ENCODE data around the gene MBL2. TPM values are rescaled to one million over a fixed set of nuclear protein-coding genes. Genes with fewer than 3 reads are reported as not detected.

Gene MBL2
- total RNA-seq, 2 experiments from 2014 or later: not detected

GRCh38 chr10:52746169-52746568 is 26.4 kb downstream of the MBL2 start:
- H3K4me1 Mint-ChIP-seq (ENCODE audit: low read depth): no peaks in the 10 kb centered on the region
- POLR2A ChIA-PET: no interaction called here
- H3K27me3 Mint-ChIP-seq: no peaks in the 10 kb centered on the region
- no peaks in the 10 kb centered on the region for H3K36me3 Mint-ChIP-seq
- CTCF ChIA-PET: no interaction called here
- H3K9me3 Mint-ChIP-seq: peaks cover 4% of the 10 kb centered on the region
- H3K27ac Mint-ChIP-seq: no peak overlapping the region
- no peak overlapping the region for H3K4me3 Mint-ChIP-seq
- intact Hi-C loops (cut with micrococcal nuclease): no loop called here
- no peak for DNase-seq

- ChIA-PET POLR2A (no interaction called here), CTCF (no interaction called here)
- Mint-ChIP-seq H3K4me3 (no peak overlapping the region), H3K36me3 (no peaks in the 10 kb centered on the region), H3K9me3 (peaks cover 2% of the 10 kb centered on the region), H3K4me1 (ENCODE audit: low read depth) (no peaks in the 10 kb centered on the region), H3K27me3 (no peaks in the 10 kb centered on the region), H3K27ac (no peak overlapping the region)
- DNase-seq: no peak
- intact Hi-C loops (cut with micrococcal nuclease): no loop called here
Observed at GRCh38 chr10:52744057-52744805, 28.4 kb downstream of the MBL2 start.

GRCh38 chr10:52742731-52743130 is 29.9 kb downstream of the MBL2 start:
- Mint-ChIP-seq H3K27me3 (no peaks in the 10 kb centered on the region), H3K4me3 (no peak overlapping the region), H3K4me1 (ENCODE audit: low read depth) (no peaks in the 10 kb centered on the region), H3K9me3 (peaks cover 5% of the 10 kb centered on the region), H3K36me3 (no peaks in the 10 kb centered on the region), H3K27ac (no peak overlapping the region)
- intact Hi-C loops (cut with micrococcal nuclease): no loop called here
- no peak for DNase-seq
- ChIA-PET CTCF (no interaction called here), POLR2A (no interaction called here)

GRCh38 chr10:52741851-52742250 is 30.7 kb downstream of the MBL2 start:
- Mint-ChIP-seq H3K27me3 (no peaks in the 10 kb centered on the region), H3K9me3 (peaks cover 4% of the 10 kb centered on the region), H3K4me1 (ENCODE audit: low read depth) (no peaks in the 10 kb centered on the region), H3K4me3 (no peak overlapping the region), H3K36me3 (no peaks in the 10 kb centered on the region), H3K27ac (no peak overlapping the region)
- DNase-seq: no peak
- intact Hi-C loops (cut with micrococcal nuclease): no loop called here
- POLR2A ChIA-PET: no interaction called here
- CTCF ChIA-PET: interaction anchor here (1.0 kb wide), 1 partner anchor 39 kb away, joined by 4 read pairs; no protein-coding TSS in a partner anchor

- CTCF ChIA-PET: interaction anchor here (0.6 to 1.0 kb wide), 3 partner anchors 38 to 402 kb away, joined by 3 to 4 read pairs (median 3); no protein-coding TSS in a partner anchor
- POLR2A ChIA-PET: no interaction called here
Observed at GRCh38 chr10:52740913-52741675, 31.5 kb downstream of the MBL2 start.

GRCh38 chr10:52740155-52740549 is 32.4 kb downstream of the MBL2 start:
- no peaks in the 10 kb centered on the region for H3K4me1 Mint-ChIP-seq (ENCODE audit: low read depth)
- CTCF ChIA-PET: interaction anchor here (0.6 to 0.8 kb wide), 2 partner anchors 39 to 401 kb away, joined by 3 read pairs; no protein-coding TSS in a partner anchor
- POLR2A ChIA-PET: no interaction called here
- H3K27me3 Mint-ChIP-seq: no peaks in the 10 kb centered on the region
- intact Hi-C loops (cut with micrococcal nuclease): no loop called here
- no peak overlapping the region for H3K27ac Mint-ChIP-seq
- DNase-seq: no peak
- H3K4me3 Mint-ChIP-seq: no peak overlapping the region
- no peaks in the 10 kb centered on the region for H3K36me3 Mint-ChIP-seq
- peaks cover 4% of the 10 kb centered on the region for H3K9me3 Mint-ChIP-seq

More at GRCh38 chr10:52740913-52741675, 31.5 kb downstream of the MBL2 start:
- H3K9me3 Mint-ChIP-seq: peaks cover 4% of the 10 kb centered on the region
- H3K36me3 Mint-ChIP-seq: no peaks in the 10 kb centered on the region
- intact Hi-C loops (cut with micrococcal nuclease): no loop called here
- H3K4me1 Mint-ChIP-seq (ENCODE audit: low read depth): no peaks in the 10 kb centered on the region
- DNase-seq: peak; percentile 39
- no peak overlapping the region for H3K4me3 Mint-ChIP-seq
- no peaks in the 10 kb centered on the region for H3K27me3 Mint-ChIP-seq
- H3K27ac Mint-ChIP-seq: no peak overlapping the region

- intact Hi-C loops (cut with micrococcal nuclease): no loop called here
- Mint-ChIP-seq H3K27me3 (no peaks in the 10 kb centered on the region), H3K4me1 (ENCODE audit: low read depth) (no peaks in the 10 kb centered on the region), H3K9me3 (peaks cover 6% of the 10 kb centered on the region), H3K4me3 (no peak overlapping the region), H3K27ac (no peak overlapping the region), H3K36me3 (no peaks in the 10 kb centered on the region)
- CTCF ChIA-PET: no interaction called here
- no peak for DNase-seq
- POLR2A ChIA-PET: no interaction called here
Observed at GRCh38 chr10:52739380-52740154, 33.0 kb downstream of the MBL2 start.

GRCh38 chr10:52738951-52739350 is 33.6 kb downstream of the MBL2 start:
- H3K4me1 Mint-ChIP-seq (ENCODE audit: low read depth): no peaks in the 10 kb centered on the region
- no peak for DNase-seq
- ChIA-PET CTCF (no interaction called here), POLR2A (no interaction called here)
- intact Hi-C loops (cut with micrococcal nuclease): no loop called here
- no peaks in the 10 kb centered on the region for H3K27me3 Mint-ChIP-seq
- H3K9me3 Mint-ChIP-seq: peaks cover 6% of the 10 kb centered on the region
- no peak overlapping the region for H3K4me3 Mint-ChIP-seq
- no peaks in the 10 kb centered on the region for H3K36me3 Mint-ChIP-seq
- no peak overlapping the region for H3K27ac Mint-ChIP-seq

- Mint-ChIP-seq H3K4me1 (ENCODE audit: low read depth) (no peaks in the 10 kb centered on the region), H3K27ac (no peak overlapping the region), H3K27me3 (no peaks in the 10 kb centered on the region), H3K4me3 (no peak overlapping the region), H3K9me3 (peaks cover 10% of the 10 kb centered on the region), H3K36me3 (no peaks in the 10 kb centered on the region)
- ChIA-PET POLR2A (no interaction called here), CTCF (interaction anchor here (0.5 kb wide), 1 partner anchor 1110 kb away, joined by 5 read pairs; no protein-coding TSS in a partner anchor)
- no peak for DNase-seq
- intact Hi-C loops (cut with micrococcal nuclease): loop anchor here (1.0 kb wide), 1 partner anchor 85 kb away; no protein-coding TSS in a partner anchor
Observed at GRCh38 chr10:52729271-52730104, 43.1 kb downstream of the MBL2 start.

- Mint-ChIP-seq H3K36me3 (no peaks in the 10 kb centered on the region), H3K27me3 (no peaks in the 10 kb centered on the region), H3K4me3 (no peak overlapping the region), H3K4me1 (ENCODE audit: low read depth) (no peaks in the 10 kb centered on the region), H3K9me3 (peaks cover 5% of the 10 kb centered on the region), H3K27ac (no peak overlapping the region)
- CTCF ChIA-PET: no interaction called here
- intact Hi-C loops (cut with micrococcal nuclease): no loop called here
- POLR2A ChIA-PET: no interaction called here
- no peak for DNase-seq
Observed at GRCh38 chr10:52720018-52720417, 52.6 kb downstream of the MBL2 start.

Measured in activated CD4-positive, alpha-beta memory T cell treated with anti-CD3 and anti-CD28 coated beads for 36 hours (primary cell).